Measurements from ENCODE around the gene ZSWIM1. TPM values are rescaled to one million over a fixed set of nuclear protein-coding genes. Genes with fewer than 3 reads are reported as not detected.

ZSWIM1 gene
- total RNA-seq, 1 experiment from 2014 or later = 11.4 TPM

DNA sequence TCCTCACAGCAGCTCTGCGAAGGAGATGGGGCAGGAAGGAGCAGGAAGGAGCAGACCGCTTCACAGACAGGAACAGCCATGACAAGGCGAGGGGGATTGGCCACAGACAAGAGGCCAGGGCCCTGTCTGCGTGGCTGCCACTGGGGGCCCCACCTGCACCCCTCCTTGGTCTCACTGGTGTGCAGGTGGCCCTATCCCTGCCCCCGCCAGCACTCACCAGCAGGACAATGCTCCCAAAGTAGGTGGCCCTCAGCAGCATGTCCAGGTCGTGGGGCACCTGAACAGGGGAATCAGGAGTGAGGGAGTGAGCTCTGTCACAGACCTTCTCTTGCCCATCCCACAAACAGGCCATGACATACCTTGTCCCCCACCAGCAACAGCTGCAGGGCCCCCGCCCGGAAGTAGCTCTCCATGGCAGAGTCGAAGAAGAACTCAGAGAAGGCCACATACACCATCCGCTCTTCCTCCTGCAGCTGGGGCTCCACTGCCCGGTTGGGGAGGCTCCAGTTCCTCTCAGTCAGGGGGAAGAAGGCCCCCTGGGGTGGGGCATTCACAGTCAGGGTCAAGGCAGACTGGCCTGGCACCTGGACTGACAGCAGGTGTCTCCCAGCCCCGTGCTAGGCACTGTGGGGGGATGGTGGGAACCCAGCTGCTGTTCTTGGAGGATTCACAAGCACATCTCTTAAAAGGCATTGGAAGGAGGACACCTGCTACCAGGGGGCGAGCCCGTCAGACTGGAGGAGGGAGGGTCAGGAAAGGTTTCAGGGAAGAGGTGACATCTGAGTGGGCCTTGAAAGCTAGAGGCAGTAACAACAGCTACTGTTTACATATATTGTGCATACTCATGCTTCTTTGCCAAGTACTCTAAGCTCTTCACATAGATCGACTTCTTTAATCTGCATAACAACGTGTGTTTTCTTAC, 23.8 kb downstream of the ZSWIM1 start:
- no peak for DNase-seq (ENCODE audit: extremely low read depth, low read depth)

DNA sequence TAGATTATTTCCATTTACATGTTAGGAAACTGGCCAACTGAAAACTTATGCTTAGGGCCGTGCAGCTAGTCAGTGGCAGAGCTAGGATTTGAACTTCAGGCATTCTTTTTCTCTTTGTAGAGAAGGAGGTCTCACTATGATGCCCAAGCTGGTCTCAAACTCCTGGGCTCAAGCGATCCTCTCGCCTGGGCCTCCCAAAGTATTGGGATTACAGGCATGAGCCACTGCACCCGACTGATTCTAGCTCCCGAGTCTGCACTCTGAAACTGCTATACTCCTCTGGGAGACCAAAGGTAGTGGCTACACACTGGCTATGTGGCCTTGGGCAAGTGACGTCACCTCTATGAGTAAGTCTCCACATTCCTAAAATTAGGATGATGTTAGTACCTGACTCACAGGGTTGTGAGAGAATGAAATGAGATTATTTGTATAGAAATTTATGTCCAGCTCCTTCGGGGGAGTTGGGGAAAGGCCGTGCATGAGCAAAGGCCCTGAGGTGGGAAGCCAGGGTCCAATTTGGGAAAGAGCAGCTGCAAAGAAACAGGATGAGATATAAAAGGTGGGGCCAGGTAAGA, 24.6 kb downstream of the ZSWIM1 start:
- no peak for DNase-seq (ENCODE audit: extremely low read depth, low read depth)

DNA sequence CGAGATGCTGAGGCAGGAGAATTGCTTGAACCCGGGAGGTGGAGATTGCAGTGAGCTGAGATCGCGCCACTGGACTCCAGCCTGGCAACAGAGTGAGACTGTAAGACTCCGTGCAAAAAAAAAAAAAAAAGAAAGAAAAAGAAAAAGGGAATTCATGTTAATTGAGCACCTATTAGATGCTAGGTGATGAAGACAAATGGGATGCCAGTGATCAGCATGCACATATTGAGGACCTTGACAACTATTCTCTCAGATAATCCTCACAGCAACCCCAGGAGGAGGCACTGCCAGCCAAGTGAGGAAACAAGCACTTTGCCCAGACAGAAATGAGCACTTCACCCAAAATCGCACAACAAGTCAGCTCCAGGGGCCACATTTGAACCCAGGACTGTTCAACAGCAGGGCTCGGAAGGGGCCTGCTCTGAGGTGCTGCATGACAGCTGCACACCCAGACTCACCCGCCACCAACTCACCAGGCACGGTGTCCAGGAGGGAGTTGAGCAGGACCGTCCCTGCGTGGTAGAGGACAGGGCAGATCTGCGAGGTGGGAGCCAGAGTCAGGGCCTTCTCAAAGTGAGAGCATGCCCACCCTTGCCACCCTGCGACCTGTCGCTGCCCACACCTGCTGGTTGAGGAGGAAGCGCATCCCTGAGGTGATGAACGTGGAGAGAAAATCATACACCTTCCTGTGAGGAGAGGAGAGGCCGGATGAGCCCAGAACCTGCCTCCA, 26.4 kb downstream of the ZSWIM1 start:
- no peak for DNase-seq (ENCODE audit: extremely low read depth, low read depth)

DNA sequence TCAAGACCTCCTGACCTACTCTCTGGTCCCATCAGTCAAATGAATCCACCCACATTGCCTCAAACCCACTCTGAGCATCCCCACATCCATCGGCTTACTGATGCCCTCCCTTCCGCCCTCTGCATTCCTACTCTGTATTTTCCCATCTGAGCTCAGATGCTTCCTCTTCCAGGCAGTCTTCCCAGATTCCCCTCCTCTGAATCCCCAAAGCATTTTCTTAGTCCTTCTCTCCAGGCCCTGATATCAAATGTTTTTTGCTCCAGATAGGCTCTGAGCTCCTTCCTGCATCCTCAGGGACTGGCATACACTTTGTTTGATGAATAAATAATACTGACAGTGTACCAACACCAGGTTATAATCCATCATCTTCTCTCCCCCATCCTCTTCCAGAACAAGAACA, 27.1 kb downstream of the ZSWIM1 start:
- no peak for DNase-seq (ENCODE audit: extremely low read depth, low read depth)

DNA sequence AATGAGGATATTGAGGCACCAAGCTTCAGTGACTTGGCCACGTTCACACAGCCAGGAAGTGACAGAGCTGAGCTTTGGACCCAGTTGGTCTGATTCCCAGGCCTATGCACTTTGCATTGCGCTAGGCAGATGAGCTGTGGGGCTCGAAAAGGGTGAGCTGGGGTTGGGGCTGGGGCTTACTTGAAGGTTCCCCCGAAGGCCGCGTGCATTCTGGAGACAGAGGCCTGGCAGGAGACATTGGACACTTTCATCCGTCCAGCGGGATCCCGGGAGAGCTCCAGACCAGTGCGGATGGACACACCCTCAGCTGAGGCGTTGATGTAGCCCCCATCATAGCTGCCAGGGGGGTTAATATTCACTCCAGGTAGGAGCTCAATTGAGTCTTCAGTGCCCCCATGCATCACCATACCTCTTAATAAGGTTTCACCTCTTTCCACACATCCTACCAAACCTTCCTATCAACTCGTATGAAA, 28.3 kb downstream of the ZSWIM1 start:
- DNase-seq (ENCODE audit: extremely low read depth, low read depth) = no peak

DNA sequence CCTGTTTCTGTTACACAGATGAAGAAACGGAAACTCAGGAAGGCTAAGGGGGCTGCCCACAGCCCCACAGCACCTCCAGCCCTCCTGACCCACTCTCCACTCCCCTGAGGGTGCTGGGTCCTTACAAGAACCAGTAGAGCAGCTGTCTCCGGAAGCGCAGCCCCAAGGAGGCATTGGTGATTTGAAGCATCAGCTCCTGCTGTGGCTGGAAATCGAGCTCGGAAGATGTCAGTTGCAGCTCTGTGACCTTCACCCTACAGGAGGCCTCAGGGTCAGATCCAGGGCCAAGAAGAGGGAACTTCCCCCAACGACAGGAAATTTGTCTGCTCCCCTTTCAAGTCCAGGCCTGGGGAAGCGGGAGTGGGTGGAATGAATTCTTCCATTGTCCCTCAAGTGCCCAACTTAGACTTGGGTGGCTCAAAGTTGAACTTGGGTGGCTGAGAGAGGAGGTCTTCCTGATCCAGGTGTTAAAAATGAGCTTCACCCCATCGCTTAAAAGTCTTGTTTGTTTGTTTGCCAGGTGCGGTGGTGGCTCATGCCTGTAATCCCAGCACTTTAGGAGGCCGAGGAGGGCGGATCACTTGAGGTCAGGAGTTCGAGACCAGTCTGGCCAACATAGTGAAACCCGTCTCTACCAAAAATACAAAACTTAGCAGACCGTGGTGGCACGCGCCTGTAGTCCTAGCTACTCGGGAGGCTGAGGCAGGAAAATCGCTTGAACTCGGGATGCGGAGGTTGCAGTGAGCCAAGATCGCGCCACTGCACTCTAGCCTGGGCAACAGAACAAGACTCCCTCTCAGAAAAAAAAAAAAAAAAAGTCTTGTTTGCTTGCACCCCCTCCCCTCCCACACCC, 29.0 kb downstream of the ZSWIM1 start:
- DNase-seq (ENCODE audit: extremely low read depth, low read depth) = no peak

DNA sequence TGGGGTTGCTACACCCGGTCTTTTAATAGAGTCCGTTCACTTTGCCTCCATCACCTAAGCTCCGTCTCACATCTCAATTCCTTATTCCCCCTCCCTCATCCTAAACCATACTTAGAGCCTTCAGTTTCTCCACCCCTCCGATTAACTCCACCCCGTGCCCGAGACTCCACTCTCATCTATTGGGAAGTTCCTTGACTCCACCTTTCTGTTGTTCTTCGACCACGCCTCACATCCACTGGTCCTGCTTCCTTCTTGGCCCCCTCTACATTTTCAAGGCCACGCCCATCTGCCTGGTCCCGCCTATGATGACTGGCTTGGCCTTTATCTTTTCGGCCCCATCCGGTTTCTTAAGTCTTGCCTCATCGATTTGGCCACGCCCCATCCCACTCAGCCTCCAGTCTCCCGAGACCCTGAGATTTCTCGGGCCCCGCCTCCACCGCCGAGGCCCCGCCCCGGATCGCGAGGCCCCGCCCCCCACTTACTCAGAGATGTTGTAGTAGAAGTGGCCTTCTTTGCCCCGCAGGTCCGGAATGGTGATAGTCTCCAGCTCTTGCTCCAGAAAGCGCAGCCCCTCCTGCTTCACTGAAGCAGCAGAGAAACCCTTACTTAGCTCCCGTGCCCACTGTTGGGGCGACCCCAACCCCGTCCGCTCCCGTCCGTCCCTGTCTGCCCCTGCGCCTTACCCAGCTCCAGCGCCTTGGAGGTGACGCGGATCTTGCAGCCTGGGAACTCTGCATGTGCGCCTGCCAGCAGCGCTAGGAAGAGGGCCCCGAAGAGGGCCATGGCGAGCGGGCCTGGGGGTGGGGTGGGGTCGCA, 29.9 kb downstream of the ZSWIM1 start:
- peak; percentile 99 for DNase-seq (ENCODE audit: extremely low read depth, low read depth)

DNA sequence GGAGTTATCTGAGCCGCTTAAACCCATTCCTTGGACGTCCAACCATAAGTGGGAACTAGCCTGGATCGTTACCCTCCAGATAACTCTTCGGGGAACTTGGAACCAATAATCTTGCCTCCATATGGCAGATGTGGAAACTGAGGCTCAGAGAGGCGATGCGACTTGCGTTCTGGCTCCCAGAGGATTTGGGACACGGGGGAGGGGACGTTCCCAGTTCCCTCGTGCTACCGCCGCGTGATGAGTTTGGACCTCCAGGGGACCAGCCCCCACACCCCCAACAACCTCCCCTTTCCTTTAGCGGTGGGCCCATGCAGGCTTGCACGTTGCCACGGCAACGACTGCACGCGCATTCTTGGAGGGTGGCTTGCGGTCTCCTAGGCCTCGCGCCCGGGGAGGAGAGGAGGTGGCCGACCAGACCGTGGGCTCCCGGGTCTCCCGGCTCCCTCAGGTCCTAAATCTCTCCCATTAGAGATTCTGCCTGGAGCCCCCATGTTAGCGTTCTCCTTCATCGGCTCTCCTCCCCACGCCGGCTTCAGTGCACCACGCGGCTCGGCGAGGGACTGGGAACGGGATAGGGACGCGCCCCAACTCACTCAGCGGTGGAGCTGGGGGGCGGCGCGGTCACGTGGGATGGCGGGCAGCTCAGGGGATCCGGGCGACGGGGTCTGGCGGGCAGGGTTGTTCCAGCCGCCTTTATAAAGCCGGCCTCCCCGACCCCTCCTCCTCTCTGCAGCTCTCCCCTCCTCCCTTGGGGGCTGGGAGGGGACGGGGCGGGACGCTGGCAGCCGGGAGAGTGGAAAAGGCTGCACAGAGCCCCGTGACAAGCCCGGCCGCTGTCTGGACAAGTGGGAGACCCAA, 30.7 kb downstream of the ZSWIM1 start, which contains the start of gene PLTP:
Gene PLTP, minus strand, starts transcription at position 670 of the 858 bp plus-strand sequence. CDS start 703 bp downstream, outside the sequence.
- DNase-seq (ENCODE audit: extremely low read depth, low read depth) = peak; percentile 31

DNA sequence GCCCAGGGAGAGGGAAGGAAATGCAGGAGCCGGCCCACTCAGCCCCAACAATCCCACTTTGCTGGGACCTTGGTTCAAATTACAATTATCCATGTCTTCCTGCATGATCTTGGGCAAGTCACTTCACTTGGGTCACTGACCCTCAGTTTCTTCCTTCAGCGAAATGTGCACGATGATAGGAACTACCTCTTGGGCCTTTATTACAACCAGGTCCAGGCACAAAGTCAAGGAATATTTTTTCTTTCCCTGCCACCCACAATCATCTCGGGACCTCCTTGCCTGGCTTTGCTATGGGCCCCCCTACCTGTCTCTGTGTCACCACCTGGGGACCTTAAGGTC, 31.3 kb downstream of the ZSWIM1 start:
- DNase-seq (ENCODE audit: extremely low read depth, low read depth) = no peak

DNA sequence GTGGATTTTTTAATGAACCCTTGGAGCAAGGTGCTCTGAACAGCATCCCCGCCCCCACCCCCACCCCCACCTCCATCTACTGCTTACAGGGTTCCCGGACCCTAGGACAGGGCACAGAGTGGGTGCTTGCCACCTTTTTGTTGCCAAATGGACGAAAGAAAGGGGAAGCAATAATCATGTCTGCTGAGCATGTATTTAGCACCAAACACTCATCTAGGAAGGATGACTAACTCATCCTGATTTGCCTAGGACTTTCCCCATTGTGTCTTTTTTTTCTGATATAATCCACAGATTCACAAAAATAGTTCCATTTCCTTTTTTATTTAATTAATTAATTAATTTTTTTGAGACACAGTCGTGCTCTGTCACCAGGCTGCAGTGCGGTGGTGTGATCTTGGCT, 32.1 kb downstream of the ZSWIM1 start:
- DNase-seq (ENCODE audit: extremely low read depth, low read depth) = no peak

DNA sequence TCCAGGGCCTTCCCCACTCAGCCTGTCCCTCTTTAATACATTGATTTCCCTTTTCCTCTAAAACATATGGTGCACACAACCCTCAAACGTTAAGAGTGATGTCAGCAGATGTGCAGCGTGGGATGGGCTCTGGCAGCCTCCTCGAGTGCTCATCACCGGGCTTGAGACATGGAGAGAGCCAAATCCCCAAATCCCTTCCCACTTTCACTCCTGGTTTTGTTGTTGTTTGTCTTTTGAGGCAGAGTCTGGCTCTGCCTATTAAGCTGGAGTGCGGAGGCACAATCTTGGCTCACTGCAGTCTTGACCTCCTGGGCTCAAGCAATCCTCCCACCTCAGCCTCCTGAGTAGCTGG, 36.7 kb downstream of the ZSWIM1 start:
- no peak for DNase-seq (ENCODE audit: extremely low read depth, low read depth)

DNA sequence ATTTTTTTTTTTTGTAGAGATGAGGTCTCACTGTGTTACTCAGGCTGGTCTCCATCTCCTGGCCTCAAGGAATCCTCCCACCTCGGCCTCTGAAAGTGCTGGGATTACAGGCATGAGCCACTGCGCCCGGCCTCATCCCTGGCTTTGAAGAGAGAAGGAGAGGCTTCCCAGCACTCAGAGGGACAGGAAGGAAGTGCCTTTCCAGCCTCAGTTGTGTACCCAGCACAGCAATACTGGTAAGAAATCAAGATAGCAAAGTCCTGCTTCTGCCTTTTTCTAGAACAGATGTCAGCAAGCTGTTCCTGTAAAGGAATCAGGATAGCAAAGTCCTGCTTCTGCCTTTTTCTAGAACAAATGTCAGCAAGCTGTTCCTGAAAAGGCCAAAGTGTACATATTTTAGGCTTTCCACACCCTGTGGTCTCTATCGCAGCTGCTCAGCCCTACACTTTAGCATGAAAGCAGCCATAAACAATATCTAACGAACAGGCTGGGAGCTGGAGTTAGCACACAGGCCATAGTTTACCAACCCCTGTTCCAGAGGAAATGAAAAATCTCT, 37.2 kb downstream of the ZSWIM1 start:
- DNase-seq (ENCODE audit: extremely low read depth, low read depth) = no peak

DNA sequence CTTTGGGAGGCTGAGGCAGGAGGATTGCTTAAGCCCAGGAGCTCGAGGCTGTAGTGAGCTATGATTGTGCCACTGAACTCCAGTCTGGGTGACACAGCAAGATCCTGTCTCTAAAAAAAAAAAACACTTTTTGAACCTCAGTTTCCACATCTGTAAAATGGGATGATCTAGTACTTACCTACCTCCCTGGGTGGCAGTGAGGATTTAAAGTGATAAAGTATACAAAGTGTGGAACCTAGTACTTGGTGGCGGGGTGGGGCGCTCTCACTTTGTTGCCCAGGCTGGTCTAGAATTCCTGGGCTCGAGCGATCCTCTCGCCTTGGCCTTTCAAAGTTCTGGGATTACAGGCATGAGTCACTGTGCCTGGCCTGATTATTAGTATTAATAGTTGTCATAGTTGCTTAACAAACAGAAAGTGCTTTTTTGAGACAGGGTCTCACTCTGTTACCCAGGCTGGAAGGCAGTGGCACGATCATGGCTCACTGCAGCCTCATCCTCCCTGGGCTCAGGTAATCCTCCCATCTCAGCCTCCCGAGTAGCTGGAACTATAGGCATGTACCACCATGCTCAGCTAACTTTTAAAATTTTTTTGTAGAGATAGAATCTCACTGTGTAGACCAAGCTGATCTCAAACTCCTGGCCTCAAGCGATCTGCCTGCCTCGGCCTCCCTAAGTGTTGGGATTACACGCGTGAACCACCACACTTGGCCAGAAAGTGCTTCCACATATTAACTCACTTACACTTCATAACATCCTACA, 37.9 kb downstream of the ZSWIM1 start:
- DNase-seq (ENCODE audit: extremely low read depth, low read depth) = no peak

DNA sequence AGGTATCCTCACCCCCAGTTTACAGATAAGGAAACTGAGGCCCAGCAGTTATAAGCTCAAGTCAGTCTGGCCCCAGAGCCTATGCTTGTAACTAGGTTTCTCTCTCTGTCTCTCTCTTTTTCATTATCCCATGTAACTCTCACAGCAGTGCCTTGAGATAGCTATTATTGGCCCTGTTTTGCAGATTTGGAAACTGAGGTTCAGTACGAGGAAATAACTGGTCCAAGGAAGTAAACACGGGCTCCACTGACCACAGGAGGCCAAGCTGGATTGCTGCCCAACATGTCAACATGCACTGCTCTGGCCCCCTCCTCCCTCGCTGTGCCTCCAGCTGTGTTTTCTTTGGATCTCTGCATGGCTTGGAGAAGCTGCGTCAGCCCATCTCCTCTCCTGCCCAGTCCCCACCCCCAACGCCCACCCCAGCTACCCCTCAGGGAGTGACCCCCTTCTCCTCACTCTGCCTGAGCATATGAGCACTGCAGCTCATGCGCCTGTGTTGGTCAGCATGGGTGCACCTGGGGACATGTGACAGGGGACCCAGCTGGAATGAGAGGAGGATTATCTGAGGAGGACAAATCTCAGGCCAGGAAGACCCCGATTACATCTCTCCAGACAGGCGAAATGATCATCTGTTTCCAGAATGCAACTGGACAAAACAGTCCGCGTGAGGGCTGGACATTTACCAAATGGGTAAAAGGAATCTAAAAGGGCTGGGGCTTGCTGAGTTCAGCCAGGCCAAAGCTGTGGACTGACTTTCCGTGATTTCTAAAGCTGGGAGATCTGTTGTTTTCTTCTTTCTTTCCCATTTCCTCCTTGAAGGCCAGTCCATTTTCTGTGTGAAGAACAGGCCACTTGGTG, 38.7 kb downstream of the ZSWIM1 start:
- no peak for DNase-seq (ENCODE audit: extremely low read depth, low read depth)

DNA sequence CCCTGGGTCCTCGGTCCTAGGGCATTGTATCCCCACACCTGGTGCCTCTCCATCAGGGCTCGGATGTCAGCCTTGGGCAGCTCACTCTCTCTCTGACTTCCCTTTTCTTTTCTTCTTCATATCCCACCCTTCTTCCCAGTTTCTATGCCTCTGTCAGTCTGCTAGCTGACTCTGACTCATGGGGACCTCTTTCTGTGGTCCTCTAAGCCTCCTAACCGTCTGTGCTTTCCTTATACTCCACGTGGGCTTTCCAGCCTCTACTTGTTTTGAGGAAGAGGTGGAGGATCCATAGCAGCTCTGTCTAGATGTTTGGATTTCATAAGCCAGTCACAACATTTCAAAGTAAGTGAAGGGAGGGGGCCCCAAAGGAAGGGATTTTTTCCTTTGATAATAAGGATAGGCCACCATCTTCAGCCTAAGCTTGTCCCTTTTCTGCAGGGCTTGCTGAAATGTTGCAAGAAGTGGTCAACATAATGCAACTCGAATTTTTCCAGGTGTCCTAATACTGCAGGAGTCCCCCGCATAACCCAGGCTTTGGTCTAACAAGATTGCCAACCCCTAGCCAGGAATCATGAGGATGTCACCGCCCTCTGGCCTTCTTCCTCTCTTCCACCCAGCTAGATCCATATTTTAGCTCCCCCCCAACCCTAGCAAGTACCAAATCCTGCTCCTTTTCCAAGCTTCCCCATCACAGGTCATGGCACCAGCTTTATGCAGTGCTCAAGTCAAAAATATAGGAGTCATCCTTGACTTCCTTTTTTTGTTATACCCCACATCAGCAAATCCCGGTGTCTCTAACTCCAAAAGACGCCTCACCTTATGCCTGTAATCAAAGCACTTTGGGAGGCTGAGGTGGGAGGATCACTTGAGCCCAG, 39.7 kb downstream of the ZSWIM1 start:
- no peak for DNase-seq (ENCODE audit: extremely low read depth, low read depth)

Measured in NCI-H460 (cell line).